Calu3 (cell line): ENCODE data around the gene RFXANK. TPM values are rescaled to one million over a fixed set of nuclear protein-coding genes. Genes with fewer than 3 reads are reported as not detected.
"Not testable (repeated sequence)": the region's sequence is repeated elsewhere in the genome, so short reads cannot be mapped to it uniquely, and the experiment has no call there.

ENCODE experiments used
- BruUV-seq: library from RNA; stranded (reverse); fragments of 400-500 nt; replicated peaks from 2 replicates; lab custom pipeline; 2021; lab: Mats Ljungman, UMichigan
- CTCF ChIA-PET: fragments of 300-600 bp; sonication (Branson Sonifier 250); formaldehyde crosslinking; loops from one replicate; lab custom pipeline; 2022; ENCODE audit warnings: antibody characterized with exemption; lab: Charles Lee
- DNase-seq: peaks from one replicate; pipeline ENCODE4 v3.0.0; 2022
- H3K27ac Mint-ChIP-seq: one replicate; pipeline ENCODE4 v1.8.0; 2022; ENCODE audit warnings: mixed read lengths; ENCODE audit not compliant: unreplicated experiment
- H3K27me3 Mint-ChIP-seq: one replicate; pipeline ENCODE4 v1.8.0; 2022; ENCODE audit warnings: mixed read lengths; ENCODE audit not compliant: unreplicated experiment
- H3K36me3 Mint-ChIP-seq: one replicate; pipeline ENCODE4 v1.8.0; 2022; ENCODE audit warnings: mild to moderate bottlenecking, moderate library complexity, mixed read lengths; ENCODE audit not compliant: insufficient read depth, unreplicated experiment
- H3K4me1 Mint-ChIP-seq: one replicate; pipeline ENCODE4 v1.8.0; 2022; ENCODE audit warnings: mild to moderate bottlenecking, low read depth, mixed read lengths; ENCODE audit not compliant: unreplicated experiment
- H3K4me3 Mint-ChIP-seq: one replicate; pipeline ENCODE4 v1.8.0; 2022; ENCODE audit warnings: mild to moderate bottlenecking, low read depth, moderate library complexity, mixed read lengths; ENCODE audit not compliant: unreplicated experiment
- H3K9me3 Mint-ChIP-seq: one replicate; pipeline ENCODE4 v1.8.0; 2022; ENCODE audit warnings: low read depth, mixed read lengths; ENCODE audit not compliant: unreplicated experiment
- intact Hi-C: fragments of 100-400 bp; cut with micrococcal nuclease; formaldehyde crosslinking; loops from one replicate; pipeline ENCODE4 v1.10.0; 2022; ENCODE audit not compliant: unreplicated experiment
- total RNA-seq: library from RNA; stranded (reverse); gene quantifications from 2 replicates; pipeline ENCODE4 v1.2.3, GENCODE V29; 2022
- TF ChIP-seq, protein P1 (sequence below): fragments of 200-600 bp; IDR thresholded peaks from one replicate; pipeline ENCODE4 v1.8.0; 2022; ENCODE audit warnings: antibody characterized with exemption; ENCODE audit not compliant: unreplicated experiment

The RFXANK gene
- total RNA-seq, 1 experiment from 2014 or later = 63.2 TPM

DNA sequence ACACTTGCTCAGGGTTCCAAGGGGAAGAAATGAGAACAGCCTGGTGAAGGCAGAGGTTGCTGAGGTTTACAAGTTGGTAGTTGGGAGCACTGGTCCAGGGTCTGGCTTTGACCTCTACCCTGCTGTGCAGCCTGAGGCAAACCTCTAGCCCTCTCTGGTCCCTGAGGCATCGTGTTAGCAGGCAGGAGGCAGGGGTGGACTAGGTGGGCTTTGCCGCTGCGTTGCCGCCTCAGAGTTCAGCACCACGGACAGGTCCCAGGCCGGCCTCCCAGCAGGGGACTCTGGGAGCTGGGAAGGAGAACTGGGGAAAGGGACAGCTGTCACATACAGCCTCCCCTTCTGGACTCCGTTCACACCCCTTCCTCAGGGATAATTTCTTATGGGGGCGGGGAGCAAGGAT, 22.8 kb downstream of the RFXANK start:
- no peaks in the 10 kb centered on the region for H3K9me3 Mint-ChIP-seq
- H3K27me3 Mint-ChIP-seq = peaks cover 46% of the 10 kb centered on the region
- CTCF ChIA-PET = no interaction called here
- no peaks in the 10 kb centered on the region for H3K4me1 Mint-ChIP-seq
- DNase-seq = peak; percentile 47
- no TSS peak for BruUV-seq
- no peaks in the 10 kb centered on the region for H3K36me3 Mint-ChIP-seq
- no peak overlapping the region for H3K27ac Mint-ChIP-seq
- TF ChIP-seq, protein P1, sequence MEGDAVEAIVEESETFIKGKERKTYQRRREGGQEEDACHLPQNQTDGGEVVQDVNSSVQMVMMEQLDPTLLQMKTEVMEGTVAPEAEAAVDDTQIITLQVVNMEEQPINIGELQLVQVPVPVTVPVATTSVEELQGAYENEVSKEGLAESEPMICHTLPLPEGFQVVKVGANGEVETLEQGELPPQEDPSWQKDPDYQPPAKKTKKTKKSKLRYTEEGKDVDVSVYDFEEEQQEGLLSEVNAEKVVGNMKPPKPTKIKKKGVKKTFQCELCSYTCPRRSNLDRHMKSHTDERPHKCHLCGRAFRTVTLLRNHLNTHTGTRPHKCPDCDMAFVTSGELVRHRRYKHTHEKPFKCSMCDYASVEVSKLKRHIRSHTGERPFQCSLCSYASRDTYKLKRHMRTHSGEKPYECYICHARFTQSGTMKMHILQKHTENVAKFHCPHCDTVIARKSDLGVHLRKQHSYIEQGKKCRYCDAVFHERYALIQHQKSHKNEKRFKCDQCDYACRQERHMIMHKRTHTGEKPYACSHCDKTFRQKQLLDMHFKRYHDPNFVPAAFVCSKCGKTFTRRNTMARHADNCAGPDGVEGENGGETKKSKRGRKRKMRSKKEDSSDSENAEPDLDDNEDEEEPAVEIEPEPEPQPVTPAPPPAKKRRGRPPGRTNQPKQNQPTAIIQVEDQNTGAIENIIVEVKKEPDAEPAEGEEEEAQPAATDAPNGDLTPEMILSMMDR = no peak
- no peak overlapping the region for H3K4me3 Mint-ChIP-seq
- intact Hi-C loops = no loop called here

GRCh38 chr19:19215792-19216191, 23.7 kb downstream of the RFXANK start:
- TF ChIP-seq, protein P1 = no peak
- intact Hi-C loops = no loop called here
- no peak for DNase-seq
- Mint-ChIP-seq H3K27ac (no peak overlapping the region), H3K36me3 (no peaks in the 10 kb centered on the region), H3K9me3 (no peaks in the 10 kb centered on the region), H3K27me3 (peaks cover 39% of the 10 kb centered on the region), H3K4me3 (no peak overlapping the region), H3K4me1 (no peaks in the 10 kb centered on the region)
- CTCF ChIA-PET = no interaction called here
- no TSS peak for BruUV-seq

- BruUV-seq = no TSS peak
Observed at GRCh38 chr19:19217099-19217498, 25.0 kb downstream of the RFXANK start.

GRCh38 chr19:19218911-19219310, 26.9 kb downstream of the RFXANK start:
- intact Hi-C loops = no loop called here
- no peak overlapping the region for H3K27ac Mint-ChIP-seq
- no peaks in the 10 kb centered on the region for H3K36me3 Mint-ChIP-seq
- TF ChIP-seq, protein P1 = no peak
- DNase-seq = no peak
- H3K9me3 Mint-ChIP-seq = no peaks in the 10 kb centered on the region
- CTCF ChIA-PET = no interaction called here
- peaks cover 17% of the 10 kb centered on the region for H3K27me3 Mint-ChIP-seq
- no peaks in the 10 kb centered on the region for H3K4me1 Mint-ChIP-seq
- BruUV-seq = no TSS peak
- H3K4me3 Mint-ChIP-seq = no peak overlapping the region

More at GRCh38 chr19:19217099-19217498, 25.0 kb downstream of the RFXANK start:
- DNase-seq = no peak
- H3K27me3 Mint-ChIP-seq = peaks cover 30% of the 10 kb centered on the region
- no peaks in the 10 kb centered on the region for H3K36me3 Mint-ChIP-seq
- no peak overlapping the region for H3K27ac Mint-ChIP-seq
- no peaks in the 10 kb centered on the region for H3K9me3 Mint-ChIP-seq
- intact Hi-C loops = no loop called here
- H3K4me3 Mint-ChIP-seq = no peak overlapping the region
- CTCF ChIA-PET = no interaction called here
- TF ChIP-seq, protein P1 = no peak
- H3K4me1 Mint-ChIP-seq = no peaks in the 10 kb centered on the region

DNA sequence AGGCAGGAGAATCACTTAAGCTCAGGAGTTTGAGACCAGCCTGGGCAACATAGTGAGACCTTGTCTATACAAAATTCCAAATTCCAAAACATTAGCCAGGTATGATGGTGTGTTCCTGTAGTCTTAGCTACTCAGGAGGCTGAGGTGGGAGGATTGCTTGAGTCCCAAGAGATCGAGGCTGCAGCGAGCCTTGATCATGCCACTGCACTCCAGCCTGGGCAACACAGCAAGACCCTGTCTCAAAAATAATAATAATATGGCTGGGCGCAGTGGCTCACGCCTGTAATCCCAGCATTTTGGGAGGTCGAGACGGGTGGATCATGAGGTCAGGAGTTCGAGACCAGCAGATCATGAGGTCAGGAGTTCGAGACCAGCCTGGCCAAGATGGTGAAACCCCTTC, 28.9 kb downstream of the RFXANK start:
- CTCF ChIA-PET = not testable (repeated sequence)
- intact Hi-C loops = loop anchor here (10.0 kb wide), 1 partner anchor 76 kb away; no protein-coding TSS in a partner anchor

More for the DNA sequence above, 28.9 kb downstream of the RFXANK start:
- DNase-seq, H3K4me1 Mint-ChIP-seq, H3K9me3 Mint-ChIP-seq, H3K4me3 Mint-ChIP-seq, H3K36me3 Mint-ChIP-seq, H3K27ac Mint-ChIP-seq, BruUV-seq: not testable (repeated sequence)
- peaks cover 21% of the 10 kb centered on the region for H3K27me3 Mint-ChIP-seq
